Measurements from ENCODE around the gene NTF3.

- TF ChIP-seq SIN3A (IDR thresholded peaks at IDR 0.05; ENCODE audit: borderline replicate concordance, insufficient read depth, low read length) (no peak), POLR2AphosphoS5 (IDR thresholded peaks at IDR 0.05; ENCODE audit: low read depth, low read length) (no peak)
Measured at GRCh38 chr12:5522432-5523335, 90.8 kb downstream of the NTF3 start.

Data from PFSK-1 (cell line).